Spleen (tissue), 11 donors: ENCODE data around the gene UBXN1. TPM values are rescaled to one million over a fixed set of nuclear protein-coding genes. Genes with fewer than 3 reads are reported as not detected.

Experiments
- DNase-seq: peaks from one replicate; pipeline ENCODE4 v3.0.0-alpha.2; 2020
- H3K27ac ChIP-seq, 8 donors: fragments of 200-600 bp; sonication (generic) in 7 of 8; 1 replicate in 4 of 8; 2 replicates in 4 of 8; pipeline versions ENCODE4 v1.5.0 to v1.8.0; 2016 to 2021; ENCODE audit warnings: inconsistent platforms in 4 of 8, mild to moderate bottlenecking in 4 of 8, moderate library complexity in 1 of 8
- H3K27me3 ChIP-seq, 7 donors: fragments of 200-600 bp; sonication (generic) in 6 of 7; replicated peaks in 1 of 7; 1 replicate in 4 of 7; 2 replicates in 3 of 7; pipeline versions ENCODE4 v1.5.0 to v1.8.0; 2016 to 2021; ENCODE audit warnings: inconsistent platforms in 3 of 7, mild to moderate bottlenecking in 1 of 7
- H3K36me3 ChIP-seq, 6 donors: fragments of 200-600 bp; sonication (generic) in 5 of 6; 1 replicate in 4 of 6; 2 replicates in 2 of 6; pipeline versions ENCODE4 v1.5.0 to v1.8.0; 2016 to 2021; ENCODE audit warnings: inconsistent platforms in 2 of 6
- H3K4me1 ChIP-seq, 6 donors: fragments of 200-600 bp; sonication (generic) in 5 of 6; 1 replicate in 3 of 6; 2 replicates in 3 of 6; pipeline versions ENCODE4 v1.5.0 to v1.8.0; 2016 to 2021; ENCODE audit warnings: inconsistent platforms in 3 of 6
- H3K4me3 ChIP-seq, 8 donors: fragments of 200-600 bp; sonication (generic) in 7 of 8; 1 replicate in 4 of 8; 2 replicates in 4 of 8; pipeline versions ENCODE4 v1.5.0 to v1.8.0; 2016 to 2021; ENCODE audit warnings: inconsistent platforms in 4 of 8, mild to moderate bottlenecking in 4 of 8, moderate library complexity in 2 of 8
- H3K9me3 ChIP-seq, 8 donors: fragments of 200-600 bp; sonication (generic) in 7 of 8; 1 replicate in 4 of 8; 2 replicates in 4 of 8; pipeline versions ENCODE4 v1.5.0 to v1.8.0; 2016 to 2021; ENCODE audit warnings: inconsistent platforms in 4 of 8
- CTCF ChIP-seq, 11 experiments: fragments of 200-600 bp in 7 of 11; fragments of 450-650 bp in 4 of 11; sonication (generic) in 4 of 11; IDR thresholded peaks in 8 of 11; conservative IDR thresholded peaks in 3 of 11; 1 replicate in 7 of 11; 2 replicates in 4 of 11; pipeline versions ENCODE4 v1.4.0 to v1.8.0; 2016 to 2021; ENCODE audit warnings: antibody characterized with exemption in 11 of 11, inconsistent platforms in 4 of 11, mild to moderate bottlenecking in 1 of 11
- POLR2A ChIP-seq, 3 donors: fragments of 450-650 bp; IDR thresholded peaks; one replicate each; pipeline ENCODE4 v1.5.1; 2017; ENCODE audit warnings: antibody characterized with exemption in 3 of 3, mild to moderate bottlenecking in 1 of 3
- POLR2AphosphoS5 ChIP-seq, 3 donors: sonication (generic); formaldehyde crosslinking; IDR thresholded peaks; one replicate each; pipeline ENCODE4 v1.5.1; 2017; ENCODE audit warnings: antibody characterized with exemption in 3 of 3
- WGBS, 5 donors: extraction: QIAGEN DNeasy Blood & Tissue Kit in 3 of 5; methylation state at CpG; one replicate each; pipeline versions ENCODE4 v1.1.5 to v1.1.7; 2013 to 2018; 5-methylcytosine and 5-hydroxymethylcytosine counted together
- intact Hi-C: fragments of 100-400 bp; cut with DNase I; formaldehyde crosslinking; loops from one replicate; pipeline ENCODE4 v1.15.0; 2023; ENCODE audit warnings: low total_unique reads
- polyA plus RNA-seq, 3 donors: library from polyadenylated mRNA; stranded (reverse); fragments of 200-250 nt; gene quantifications; one replicate each; pipeline ENCODE4 v1.2.1, GENCODE V29; 2013
- total RNA-seq, 7 donors: library from RNA; depleted of rRNA in 3 of 7; stranded (reverse); fragments of >200 nt in 3 of 7; fragmentation: NEBNext Ultra II Directional in 4 of 7; extraction: Animal tissue kit (Norgen Biotek cat#: 25700) in 4 of 7; gene quantifications; one replicate each; pipeline versions ENCODE4 v1.1.0 to v1.2.1, GENCODE V29; 2016 to 2021
- donor health status: healthy with polysubstance abuse.
- donor health status: DM: no; HTN: no; CAD: no; lungs with moderate emphysema.
- donor health status: DM: no; HTN: no; CAD: no.
- donor health status: Bipolar disorder and iron deficiency.
- donor health status: healthy.
- donor health status: DM: no; HTN: no; CAD: no.
- donor health status: DM: yes; HTN: yes; CAD: no.

The UBXN1 gene
- total and polyA plus RNA-seq, 10 donors = 93.8 to 209 (median 130) TPM

- TF ChIP-seq POLR2AphosphoS5 (IDR thresholded peaks at IDR 0.05) (no peak), POLR2A (IDR thresholded peaks at IDR 0.05) (no peak), CTCF (IDR thresholded peaks at IDR 0.05 in 8 of 11, conservative IDR thresholded peaks at IDR 0.05 in 3 of 11) (no peak)
- Histone ChIP-seq H3K4me1 (peaks cover 29 to 77% (median 53%) of the 10 kb centered on the region in 6 donors), H3K27me3 (no peaks in the 10 kb centered on the region), H3K27ac (no peak overlapping the region), H3K4me3 (no peak overlapping the region), H3K36me3 (peaks cover 0 to 35% (median 24%) of the 10 kb centered on the region in 6 donors), H3K9me3 (no peaks in the 10 kb centered on the region)
- DNase-seq = peak; percentile 62
- intact Hi-C loops = no loop called here
- 86 to 89% (median 89%) methylated on average over 11 of the region's 11 CpGs for WGBS, 5 donors
Measured at GRCh38 chr11:62649486-62649885, 29.4 kb downstream of the UBXN1 start.

- H3K27me3 ChIP-seq = no peaks in the 10 kb centered on the region
- no peaks in the 10 kb centered on the region for H3K9me3 ChIP-seq
- peak; percentile 75 for DNase-seq
- H3K27ac ChIP-seq = no peak overlapping the region
- H3K4me1 ChIP-seq = peaks cover 32 to 77% (median 55%) of the 10 kb centered on the region in 6 donors
- intact Hi-C loops = no loop called here
- no peak overlapping the region for H3K4me3 ChIP-seq
- peaks cover 0 to 40% (median 28%) of the 10 kb centered on the region in 6 donors for H3K36me3 ChIP-seq
- TF ChIP-seq POLR2AphosphoS5 (IDR thresholded peaks at IDR 0.05) = no peak
- TF ChIP-seq POLR2A (IDR thresholded peaks at IDR 0.05) = no peak
- no peak for TF ChIP-seq CTCF (IDR thresholded peaks at IDR 0.05 in 8 of 11, conservative IDR thresholded peaks at IDR 0.05 in 3 of 11)
- 94 to 98% (median 95%) methylated on average over 11 of the region's 11 CpGs for WGBS, 5 donors
Measured at GRCh38 chr11:62648967-62649364, 29.9 kb downstream of the UBXN1 start.

- peak; percentile 76 for DNase-seq
- intact Hi-C loops = no loop called here
- Histone ChIP-seq H3K4me3 (no peak overlapping the region), H3K27ac (no peak overlapping the region), H3K9me3 (no peaks in the 10 kb centered on the region), H3K27me3 (no peaks in the 10 kb centered on the region), H3K36me3 (peaks cover 0 to 46% (median 34%) of the 10 kb centered on the region in 6 donors), H3K4me1 (peaks cover 32 to 81% (median 58%) of the 10 kb centered on the region in 6 donors)
- 87 to 99% (median 96%) methylated on average over 6 to 24 of the region's 24 CpGs for WGBS, 5 donors
- TF ChIP-seq CTCF (IDR thresholded peaks at IDR 0.05 in 8 of 11, conservative IDR thresholded peaks at IDR 0.05 in 3 of 11) (no peak), POLR2A (IDR thresholded peaks at IDR 0.05) (no peak), POLR2AphosphoS5 (IDR thresholded peaks at IDR 0.05) (no peak)
Measured at GRCh38 chr11:62648185-62648966, 30.5 kb downstream of the UBXN1 start.

- H3K27me3 ChIP-seq = no peaks in the 10 kb centered on the region
- peaks cover 0 to 54% (median 41%) of the 10 kb centered on the region in 6 donors for H3K36me3 ChIP-seq
- no peak for DNase-seq
- intact Hi-C loops = no loop called here
- H3K4me1 ChIP-seq = peaks cover 32 to 86% (median 55%) of the 10 kb centered on the region in 6 donors
- no peak overlapping the region for H3K4me3 ChIP-seq
- peak overlapping the region in 1 of 8 donors; percentile 94 for H3K27ac ChIP-seq
- TF ChIP-seq POLR2A (IDR thresholded peaks at IDR 0.05) = no peak
- no peak for TF ChIP-seq POLR2AphosphoS5 (IDR thresholded peaks at IDR 0.05)
- TF ChIP-seq CTCF (IDR thresholded peaks at IDR 0.05 in 8 of 11, conservative IDR thresholded peaks at IDR 0.05 in 3 of 11) = no peak
- WGBS, 5 donors = 76 to 89% (median 88%) methylated on average over 5 to 6 of the region's 6 CpGs
- no peaks in the 10 kb centered on the region for H3K9me3 ChIP-seq
Measured at GRCh38 chr11:62647609-62648005, 31.3 kb downstream of the UBXN1 start.
